NCI-H128 (cell line): ENCODE measurements around the gene MRM3.
"Not testable (repeated sequence)": the region's sequence is repeated elsewhere in the genome, so short reads cannot be mapped to it uniquely, and the experiment has no call there.

ENCODE experiments used
- DNase-seq: peaks from one replicate; lab custom pipeline; 2025; ENCODE audit not compliant: unreplicated experiment; lab: John Stamatoyannopoulos, UW

The MRM3 gene

DNA sequence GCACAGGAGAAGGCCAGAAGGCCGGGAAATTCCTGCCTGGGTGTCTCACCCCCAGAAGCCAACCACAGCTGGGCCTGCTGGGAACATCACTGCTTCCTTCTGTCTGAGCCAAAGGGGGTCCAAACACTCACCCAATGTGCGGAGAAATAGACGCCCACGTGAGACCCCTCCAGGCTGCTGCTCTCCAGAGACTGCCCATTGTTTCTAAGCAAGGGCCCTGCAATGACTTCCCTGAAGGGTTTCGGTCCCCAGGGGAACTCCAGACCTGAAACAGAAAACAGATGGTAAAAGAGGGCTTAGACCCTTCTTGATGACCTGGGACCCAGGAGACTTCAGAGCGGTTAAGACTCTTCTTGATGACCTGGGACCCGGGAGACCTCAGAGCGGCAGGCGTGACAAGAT lies 41.3 kb downstream of the MRM3 start:
- no peak for DNase-seq

- DNase-seq = no peak
These were observed 42.2 kb downstream of the MRM3 start for GRCh38 chr17:824378-824777.

DNA sequence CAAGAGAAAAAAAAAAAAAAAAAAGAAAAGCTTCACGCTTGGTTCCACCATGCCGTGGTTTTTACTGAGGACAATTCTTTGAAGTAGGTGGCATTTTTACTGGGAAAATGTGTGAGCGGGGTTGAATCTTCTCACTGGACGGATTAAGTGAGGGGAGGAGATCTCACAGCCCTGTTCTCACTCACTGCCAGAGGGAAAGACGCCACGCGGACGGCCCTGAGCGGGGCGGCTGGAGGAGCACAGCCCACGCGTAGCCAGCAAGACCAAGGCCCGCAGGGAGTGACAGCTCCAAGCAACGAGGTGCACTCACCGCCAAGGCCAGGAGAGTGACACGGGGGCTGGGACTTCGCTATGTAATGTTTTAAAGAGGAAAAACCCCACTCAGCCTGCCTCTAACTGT lies 43.1 kb downstream of the MRM3 start:
- no peak for DNase-seq

DNA sequence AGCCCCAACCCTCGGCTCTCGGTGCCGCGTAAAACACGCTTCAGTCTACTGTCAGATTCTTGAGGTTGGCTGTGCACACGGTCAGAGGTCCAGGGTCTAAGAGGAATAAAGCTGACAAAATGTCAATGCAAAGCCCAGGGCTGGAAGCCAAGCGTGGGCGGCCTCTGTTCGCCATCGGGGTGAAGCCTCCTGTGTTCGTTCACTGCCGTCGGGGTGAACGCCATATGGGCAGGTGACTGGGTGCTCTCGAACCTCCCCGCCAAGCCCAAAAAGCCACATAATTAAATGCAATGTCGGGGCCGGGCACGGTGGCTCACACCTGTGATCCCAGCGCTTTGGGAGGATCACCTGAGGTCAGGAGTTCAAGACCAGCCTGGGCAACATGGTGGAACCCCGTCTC lies 44.6 kb downstream of the MRM3 start:
- DNase-seq = no peak

GRCh38 chr17:828761-829160 lies 46.6 kb downstream of the MRM3 start:
- no peak for DNase-seq

DNA sequence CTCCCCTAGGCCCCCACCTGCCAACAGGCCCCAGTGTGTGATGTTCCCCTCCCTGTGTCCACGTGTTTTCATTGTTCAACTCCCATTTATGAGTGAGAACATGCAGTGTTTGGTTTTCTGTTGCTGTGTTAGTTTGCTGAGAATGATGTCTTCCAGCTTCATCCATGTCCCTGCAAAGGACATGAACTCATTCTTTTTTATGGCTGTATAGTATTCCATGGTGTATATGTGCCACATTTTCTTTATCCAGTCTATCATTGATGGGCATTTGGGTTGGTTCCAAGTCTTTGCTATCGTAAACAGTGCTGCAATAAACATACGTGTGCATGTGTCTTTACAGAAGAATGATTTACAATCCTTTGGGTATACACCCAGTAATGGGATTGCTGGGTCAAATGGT lies 47.5 kb downstream of the MRM3 start:
- DNase-seq = not testable (repeated sequence)

DNA sequence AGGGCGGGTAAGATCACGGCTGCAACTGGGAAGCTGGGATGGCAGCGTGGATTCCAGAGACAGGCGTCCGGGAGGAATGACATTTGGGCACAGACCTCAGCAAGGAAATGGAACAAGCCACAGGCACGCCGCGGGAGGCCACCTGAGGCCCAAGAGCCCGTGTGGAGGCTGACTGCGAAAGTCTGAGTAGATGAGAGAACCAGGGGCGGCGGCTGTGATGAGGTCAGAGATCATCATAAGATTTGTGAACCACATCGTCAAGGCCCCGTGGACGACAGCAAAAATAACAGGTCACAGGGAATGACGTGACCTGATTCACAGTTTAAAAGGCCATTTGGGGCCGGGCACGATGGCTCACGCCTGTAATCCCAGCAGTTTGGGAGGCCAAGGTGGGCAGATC lies 48.2 kb downstream of the MRM3 start:
- no peak for DNase-seq

GRCh38 chr17:830950-831349 lies 48.8 kb downstream of the MRM3 start:
- DNase-seq = no peak

DNA sequence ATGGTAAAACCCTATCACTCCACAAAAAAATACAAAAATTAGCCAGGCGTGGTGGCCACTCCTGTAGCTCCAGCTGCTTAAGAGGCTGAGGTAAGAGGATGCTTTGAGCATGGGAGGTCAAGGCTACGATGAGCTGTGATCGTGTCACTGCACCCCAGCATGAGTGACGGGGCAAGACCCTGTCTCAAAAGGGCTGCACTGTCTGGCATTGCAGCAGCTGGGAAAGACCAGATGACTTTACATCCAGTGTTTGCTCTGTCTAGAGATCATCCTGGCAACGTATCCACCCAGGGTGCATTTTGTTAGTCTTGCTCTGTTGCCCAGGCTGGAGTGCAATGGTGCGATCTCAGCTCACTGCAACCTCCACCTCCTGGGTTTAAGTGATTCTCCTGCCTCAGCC lies 52.0 kb downstream of the MRM3 start:
- no peak for DNase-seq

DNA sequence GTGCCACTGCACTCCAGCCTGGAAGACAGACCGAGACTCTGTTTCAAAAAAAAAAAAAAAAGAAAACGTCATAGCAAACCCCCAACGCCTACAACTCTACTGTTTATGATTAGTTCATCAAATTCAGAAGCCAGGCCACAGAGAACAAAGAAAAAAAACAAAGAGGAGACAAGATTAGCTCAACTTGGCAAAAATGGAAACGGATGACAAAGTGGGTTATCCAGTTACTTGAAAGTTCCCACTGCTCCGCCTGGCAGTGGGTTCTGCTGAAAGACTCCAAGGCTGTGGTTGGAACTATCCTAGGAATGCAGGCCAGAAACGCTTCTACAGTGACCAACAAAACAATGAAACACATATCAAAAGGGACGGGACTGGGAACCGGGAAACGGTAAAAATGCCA lies 53.1 kb downstream of the MRM3 start:
- no peak for DNase-seq

- DNase-seq = not testable (repeated sequence)
These were observed 53.6 kb downstream of the MRM3 start for GRCh38 chr17:835721-836120.

DNA sequence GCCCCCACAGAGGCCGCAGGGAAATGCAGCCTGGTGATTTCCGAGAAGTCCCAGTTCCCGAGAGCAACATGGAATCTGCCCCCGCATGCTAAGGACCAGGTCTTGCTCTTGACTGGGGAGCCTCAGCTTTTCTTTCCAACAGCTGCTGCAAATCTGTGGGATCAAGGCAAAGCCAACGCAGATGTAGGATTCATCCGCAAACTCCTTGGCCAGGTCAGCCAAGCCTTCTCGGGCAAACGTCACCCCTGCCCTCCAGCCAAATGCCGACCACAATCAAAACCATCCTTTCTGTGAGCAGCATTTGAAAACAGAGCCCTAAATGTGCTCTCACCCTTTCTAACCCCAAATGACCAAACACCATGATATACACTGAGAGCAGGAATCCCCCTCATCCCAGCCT lies 54.0 kb downstream of the MRM3 start:
- no peak for DNase-seq

DNA sequence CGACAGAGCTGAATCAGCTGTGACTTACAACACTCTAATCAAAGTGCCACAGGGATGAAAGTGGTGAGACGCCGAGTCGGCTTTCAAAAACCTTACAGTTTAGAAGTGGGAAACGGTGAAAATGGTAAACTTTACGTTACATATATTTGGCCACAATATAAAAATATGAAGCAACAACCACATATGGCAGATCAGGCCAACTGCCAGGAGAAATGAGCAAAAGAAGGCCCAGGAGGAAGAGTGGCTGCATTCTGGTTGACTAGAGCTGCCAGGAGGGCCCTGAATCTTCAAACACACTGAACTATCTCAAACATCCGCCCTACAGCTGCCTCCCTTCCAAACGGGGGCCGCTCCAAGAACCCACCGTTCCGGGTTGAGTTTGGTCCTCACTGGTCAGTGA lies 56.3 kb downstream of the MRM3 start:
- no peak for DNase-seq

GRCh38 chr17:841313-841712 lies 59.2 kb downstream of the MRM3 start:
- DNase-seq = no peak
